Liver (tissue), 9 donors: ENCODE results near the gene ATP10B. TPM values are rescaled to one million over a fixed set of nuclear protein-coding genes. Genes with fewer than 3 reads are reported as not detected.

Experiments used
- DNase-seq: peaks from one replicate; pipeline ENCODE4 v3.0.0-alpha.2; 2017; ENCODE audit warnings: low spot score
- H3K27ac ChIP-seq, 2 donors: one replicate each; pipeline ENCODE4 v1.7.0; 2013; ENCODE audit warnings: inconsistent platforms in 2 of 2, low read length in 2 of 2, control low read depth in 1 of 2, low read depth in 1 of 2, mild to moderate bottlenecking in 1 of 2
- H3K27me3 ChIP-seq, 4 donors: one replicate each; pipeline versions ENCODE4 v1.6.1 to v1.7.0; 2013; ENCODE audit warnings: low read length in 3 of 4, inconsistent platforms in 1 of 4, mild to moderate bottlenecking in 1 of 4, moderate library complexity in 1 of 4; ENCODE audit not compliant: control insufficient read depth in 4 of 4, insufficient read depth in 4 of 4
- H3K36me3 ChIP-seq, 4 donors: one replicate each; pipeline versions ENCODE4 v1.6.1 to v1.7.0; 2013; ENCODE audit warnings: low read length in 3 of 4, mild to moderate bottlenecking in 3 of 4, low read depth in 1 of 4, moderate library complexity in 1 of 4; ENCODE audit not compliant: control insufficient read depth in 4 of 4, insufficient read depth in 3 of 4
- H3K4me1 ChIP-seq, 4 donors: one replicate each; pipeline versions ENCODE4 v1.6.1 to v1.7.0; 2013; ENCODE audit warnings: low read length in 3 of 4, mild to moderate bottlenecking in 3 of 4, moderate library complexity in 1 of 4; ENCODE audit not compliant: control insufficient read depth in 4 of 4, insufficient read depth in 4 of 4
- H3K4me3 ChIP-seq, 3 donors: one replicate each; pipeline versions ENCODE4 v1.6.1 to v1.7.0; 2013; ENCODE audit warnings: low read length in 3 of 3, control low read depth in 1 of 3, low read depth in 1 of 3, mild to moderate bottlenecking in 1 of 3
- H3K9ac ChIP-seq, 2 donors: one replicate each; pipeline ENCODE4 v1.7.0; 2013; ENCODE audit warnings: low read length in 2 of 2, mild to moderate bottlenecking in 2 of 2, moderate library complexity in 2 of 2, control low read depth in 1 of 2, low read depth in 1 of 2
- H3K9me3 ChIP-seq, 4 donors: one replicate each; pipeline versions ENCODE4 v1.6.1 to v1.7.0; 2013; ENCODE audit warnings: low read length in 3 of 4; ENCODE audit not compliant: control insufficient read depth in 4 of 4
- ATF3 ChIP-seq: IDR thresholded peaks from 2 replicates; pipeline ENCODE4 v1.6.1; 2016; ENCODE audit warnings: antibody characterized with exemption
- CTCF ChIP-seq: fragments of 150-350 bp; IDR thresholded peaks from 2 replicates; pipeline ENCODE4 v1.5.1; 2017; ENCODE audit warnings: improper control_type of control experiment, low read depth, low read length; ENCODE audit not compliant: missing input control
- EGR1 ChIP-seq, 2 donors: IDR thresholded peaks; 2 replicates each; pipeline ENCODE4 v1.6.1; 2016 to 2018; ENCODE audit warnings: antibody characterized with exemption in 2 of 2, low read depth in 2 of 2
- FOXA1 ChIP-seq: IDR thresholded peaks from 2 replicates; pipeline ENCODE4 v1.6.1; 2016; ENCODE audit warnings: antibody characterized with exemption
- FOXA2 ChIP-seq: IDR thresholded peaks from 2 replicates; pipeline ENCODE4 v1.6.1; 2016; ENCODE audit warnings: antibody characterized with exemption
- GABPA ChIP-seq, 2 donors: IDR thresholded peaks in 1 of 2; conservative IDR thresholded peaks in 1 of 2; 2 replicates each; pipeline ENCODE4 v1.6.1; 2016; ENCODE audit warnings: antibody characterized with exemption in 2 of 2, mild to moderate bottlenecking in 1 of 2, moderate library complexity in 1 of 2
- HNF4A ChIP-seq, 2 donors: conservative IDR thresholded peaks; 2 replicates each; pipeline ENCODE4 v1.6.1; 2016; ENCODE audit warnings: antibody characterized with exemption in 2 of 2, mild to moderate bottlenecking in 2 of 2
- HNF4G ChIP-seq: IDR thresholded peaks from 2 replicates; pipeline ENCODE4 v1.6.1; 2016; ENCODE audit warnings: antibody characterized with exemption
- JUND ChIP-seq, 2 donors: IDR thresholded peaks; 2 replicates each; pipeline ENCODE4 v1.6.1; 2016; ENCODE audit warnings: antibody characterized with exemption in 2 of 2
- MAX ChIP-seq: IDR thresholded peaks from 2 replicates; pipeline ENCODE4 v1.6.1; 2016; ENCODE audit warnings: antibody characterized with exemption
- NR2F2 ChIP-seq: IDR thresholded peaks from 2 replicates; pipeline ENCODE4 v1.6.1; 2016; ENCODE audit warnings: antibody characterized with exemption
- RAD21 ChIP-seq, 2 donors: IDR thresholded peaks; 2 replicates each; pipeline ENCODE4 v1.6.1; 2016; ENCODE audit warnings: antibody characterized with exemption in 2 of 2, mild to moderate bottlenecking in 2 of 2
- REST ChIP-seq: IDR thresholded peaks from 2 replicates; pipeline ENCODE4 v1.6.1; 2016; ENCODE audit warnings: antibody characterized with exemption, mild to moderate bottlenecking
- SP1 ChIP-seq: IDR thresholded peaks from 2 replicates; pipeline ENCODE4 v1.6.1; 2018; ENCODE audit warnings: antibody characterized with exemption, mild to moderate bottlenecking
- ZBTB33 ChIP-seq: IDR thresholded peaks from 2 replicates; pipeline ENCODE4 v1.6.1; 2016; ENCODE audit warnings: antibody characterized with exemption
- WGBS: extraction: QIAGEN DNeasy Blood & Tissue Kit; methylation state at CpG from one replicate; pipeline ENCODE4 v1.1.7; 2013; 5-methylcytosine and 5-hydroxymethylcytosine counted together
- polyA plus RNA-seq, 2 donors: library from polyadenylated mRNA; stranded (reverse) in 1 of 2; unstranded in 1 of 2; fragments of 200-250 nt in 1 of 2; fragments of >200 nt in 1 of 2; fragmentation: Nextera tagmentation in 1 of 2; extraction: Ambion mirVana in 1 of 2; gene quantifications; one replicate each; pipeline versions ENCODE4 v1.2.1 to v1.2.3, GENCODE V29; 2013 to 2015
- total RNA-seq, 2 donors: library from RNA; depleted of rRNA; stranded (reverse); fragments of >200 nt; gene quantifications; one replicate each; pipeline ENCODE4 v1.2.3, GENCODE V29; 2014
- donor health status: healthy.
- donor health status: healthy.
- donor health status: healthy.
- donor health status: healthy.
- donor health status: healthy.

ATP10B gene
- total and polyA plus RNA-seq, 4 donors = 0.05 to 0.67 (median 0.05) TPM; not detected in 1

- Histone ChIP-seq H3K27me3 (no peaks in the 10 kb centered on the region), H3K9ac (no peak overlapping the region), H3K9me3 (peaks cover 0 to 2% (median 0%) of the 10 kb centered on the region in 4 donors), H3K4me3 (no peak overlapping the region), H3K4me1 (no peaks in the 10 kb centered on the region), H3K27ac (no peak overlapping the region), H3K36me3 (no peaks in the 10 kb centered on the region)
- DNase-seq = no peak
- TF ChIP-seq EGR1 (IDR thresholded peaks at IDR 0.05; ENCODE audit: low read depth in 2 of 2) (no peak), NR2F2 (no peak), ATF3 (no peak), FOXA1 (no peak), GABPA (IDR thresholded peaks at IDR 0.05 in 1 of 2, conservative IDR thresholded peaks at IDR 0.05 in 1 of 2) (no peak), REST (no peak), HNF4A (conservative IDR thresholded peaks at IDR 0.05) (no peak), MAX (no peak), CTCF (no peak), RAD21 (IDR thresholded peaks at IDR 0.05) (no peak), ZBTB33 (no peak), SP1 (no peak), FOXA2 (no peak)
- WGBS = 54% methylated on average over 3 of the region's 3 CpGs
Observed at GRCh38 chr5:160665460-160665859, 186.6 kb downstream of the ATP10B start.

- H3K36me3 ChIP-seq = no peaks in the 10 kb centered on the region
- H3K4me3 ChIP-seq = no peak overlapping the region
- WGBS = 62% methylated on average over 1 of the region's 1 CpG
- H3K27me3 ChIP-seq = no peaks in the 10 kb centered on the region
- H3K27ac ChIP-seq = no peak overlapping the region
- no peaks in the 10 kb centered on the region for H3K4me1 ChIP-seq
- no peaks in the 10 kb centered on the region for H3K9me3 ChIP-seq
- H3K9ac ChIP-seq = no peak overlapping the region
- DNase-seq = no peak
- TF ChIP-seq HNF4G = no peak
- no peak for TF ChIP-seq ATF3
- no peak for TF ChIP-seq REST
- no peak for TF ChIP-seq HNF4A (conservative IDR thresholded peaks at IDR 0.05)
- TF ChIP-seq EGR1 (IDR thresholded peaks at IDR 0.05; ENCODE audit: low read depth in 2 of 2) = no peak
- no peak for TF ChIP-seq SP1
- no peak for TF ChIP-seq NR2F2
- no peak for TF ChIP-seq GABPA (IDR thresholded peaks at IDR 0.05 in 1 of 2, conservative IDR thresholded peaks at IDR 0.05 in 1 of 2)
- no peak for TF ChIP-seq FOXA1
- no peak for TF ChIP-seq JUND (IDR thresholded peaks at IDR 0.05)
Observed at GRCh38 chr5:160660132-160660531, 191.9 kb downstream of the ATP10B start.
